Central memory CD4-positive, alpha-beta T cell (primary cell): ENCODE measurements around the gene GRM3.

ENCODE experiments used
- DNase-seq: peaks from one replicate; pipeline ENCODE4 v3.0.0; 2022

GRM3 gene

GRCh38 chr7:86790383-86790782 is 146.7 kb downstream of the GRM3 start:
- no peak for DNase-seq

GRCh38 chr7:86792260-86792659 is 148.6 kb downstream of the GRM3 start:
- no peak for DNase-seq

- no peak for DNase-seq
Observed at GRCh38 chr7:86793136-86793535, 149.4 kb downstream of the GRM3 start.

- no peak for DNase-seq
Observed at GRCh38 chr7:86814661-86815379, 171.1 kb downstream of the GRM3 start.

GRCh38 chr7:86815556-86815955 is 171.8 kb downstream of the GRM3 start:
- no peak for DNase-seq

GRCh38 chr7:86818903-86819302 is 175.2 kb downstream of the GRM3 start:
- DNase-seq = no peak

GRCh38 chr7:86823769-86824168 is 180.1 kb downstream of the GRM3 start:
- DNase-seq = no peak

- no peak for DNase-seq
Observed at GRCh38 chr7:86825264-86825663, 181.6 kb downstream of the GRM3 start.

- DNase-seq = no peak
Observed at GRCh38 chr7:86826948-86827347, 183.2 kb downstream of the GRM3 start.

- DNase-seq = no peak
Observed at GRCh38 chr7:86833360-86833759, 189.7 kb downstream of the GRM3 start.

GRCh38 chr7:86837235-86837634 is 193.5 kb downstream of the GRM3 start:
- DNase-seq = no peak

GRCh38 chr7:86844608-86845007 is 200.9 kb downstream of the GRM3 start:
- DNase-seq = no peak

GRCh38 chr7:86846494-86847190 is 202.9 kb downstream of the GRM3 start:
- no peak for DNase-seq

- no peak for DNase-seq
Observed at GRCh38 chr7:86848226-86848625, 204.5 kb downstream of the GRM3 start.

- DNase-seq = no peak
Observed at GRCh38 chr7:86851566-86851965, 207.9 kb downstream of the GRM3 start.

- no peak for DNase-seq
Observed at GRCh38 chr7:86863452-86863851, 219.7 kb downstream of the GRM3 start.

GRCh38 chr7:86867163-86867762 is 223.6 kb downstream of the GRM3 start:
- no peak for DNase-seq

- DNase-seq = no peak
Observed at GRCh38 chr7:86876146-86876545, 232.4 kb downstream of the GRM3 start.

- DNase-seq = no peak
Observed at GRCh38 chr7:86884152-86884551, 240.4 kb downstream of the GRM3 start.

GRCh38 chr7:86889501-86889900 is 245.8 kb downstream of the GRM3 start:
- DNase-seq = no peak

- DNase-seq = no peak
Observed at GRCh38 chr7:86898171-86898570, 254.5 kb downstream of the GRM3 start.

GRCh38 chr7:86900886-86901285 is 257.2 kb downstream of the GRM3 start:
- DNase-seq = no peak

GRCh38 chr7:86904949-86905834 is 261.5 kb downstream of the GRM3 start:
- no peak for DNase-seq
